ENCODE results near the gene AP3B1.

Gene AP3B1

DNA sequence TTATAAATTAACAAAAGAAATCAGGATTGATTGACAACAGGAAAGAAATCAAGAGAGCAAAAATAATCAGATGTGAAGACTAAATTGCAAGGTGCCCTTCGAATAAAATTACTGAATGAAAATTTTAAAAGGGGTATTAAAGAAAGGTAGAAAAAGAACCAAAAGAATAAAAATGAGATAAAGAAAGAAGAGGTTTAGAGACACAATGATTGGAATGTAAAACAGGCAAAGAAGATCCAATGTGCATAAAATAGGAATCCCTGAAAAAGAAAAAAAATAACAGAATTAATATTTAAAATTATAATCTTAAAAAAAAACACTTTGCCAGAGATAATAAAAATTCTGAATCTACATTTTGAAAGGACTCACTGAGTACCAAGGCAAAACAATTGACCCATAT, 73.0 kb downstream of the AP3B1 start:
- no peak overlapping the region for H3K4me3 ChIP-seq (replicated peaks; ENCODE audit: insufficient read depth, low read length)
- DNase-seq (ENCODE audit: low read depth in 1 of 2, low spot score in 1 of 2), result no peak
- TF ChIP-seq, protein P1, sequence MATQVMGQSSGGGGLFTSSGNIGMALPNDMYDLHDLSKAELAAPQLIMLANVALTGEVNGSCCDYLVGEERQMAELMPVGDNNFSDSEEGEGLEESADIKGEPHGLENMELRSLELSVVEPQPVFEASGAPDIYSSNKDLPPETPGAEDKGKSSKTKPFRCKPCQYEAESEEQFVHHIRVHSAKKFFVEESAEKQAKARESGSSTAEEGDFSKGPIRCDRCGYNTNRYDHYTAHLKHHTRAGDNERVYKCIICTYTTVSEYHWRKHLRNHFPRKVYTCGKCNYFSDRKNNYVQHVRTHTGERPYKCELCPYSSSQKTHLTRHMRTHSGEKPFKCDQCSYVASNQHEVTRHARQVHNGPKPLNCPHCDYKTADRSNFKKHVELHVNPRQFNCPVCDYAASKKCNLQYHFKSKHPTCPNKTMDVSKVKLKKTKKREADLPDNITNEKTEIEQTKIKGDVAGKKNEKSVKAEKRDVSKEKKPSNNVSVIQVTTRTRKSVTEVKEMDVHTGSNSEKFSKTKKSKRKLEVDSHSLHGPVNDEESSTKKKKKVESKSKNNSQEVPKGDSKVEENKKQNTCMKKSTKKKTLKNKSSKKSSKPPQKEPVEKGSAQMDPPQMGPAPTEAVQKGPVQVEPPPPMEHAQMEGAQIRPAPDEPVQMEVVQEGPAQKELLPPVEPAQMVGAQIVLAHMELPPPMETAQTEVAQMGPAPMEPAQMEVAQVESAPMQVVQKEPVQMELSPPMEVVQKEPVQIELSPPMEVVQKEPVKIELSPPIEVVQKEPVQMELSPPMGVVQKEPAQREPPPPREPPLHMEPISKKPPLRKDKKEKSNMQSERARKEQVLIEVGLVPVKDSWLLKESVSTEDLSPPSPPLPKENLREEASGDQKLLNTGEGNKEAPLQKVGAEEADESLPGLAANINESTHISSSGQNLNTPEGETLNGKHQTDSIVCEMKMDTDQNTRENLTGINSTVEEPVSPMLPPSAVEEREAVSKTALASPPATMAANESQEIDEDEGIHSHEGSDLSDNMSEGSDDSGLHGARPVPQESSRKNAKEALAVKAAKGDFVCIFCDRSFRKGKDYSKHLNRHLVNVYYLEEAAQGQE (IDR thresholded peaks at IDR 0.05; ENCODE audit: insufficient replicate concordance, low read depth), result no peak
- TF ChIP-seq POLR2AphosphoS5 (IDR thresholded peaks at IDR 0.05; ENCODE audit: low read depth), result no peak
- TF ChIP-seq SPI1 (IDR thresholded peaks at IDR 0.05; ENCODE audit: borderline replicate concordance, low read depth), result no peak
- no peak for TF ChIP-seq GABPA (IDR thresholded peaks at IDR 0.05; ENCODE audit: low read depth)
- TF ChIP-seq, protein P2, sequence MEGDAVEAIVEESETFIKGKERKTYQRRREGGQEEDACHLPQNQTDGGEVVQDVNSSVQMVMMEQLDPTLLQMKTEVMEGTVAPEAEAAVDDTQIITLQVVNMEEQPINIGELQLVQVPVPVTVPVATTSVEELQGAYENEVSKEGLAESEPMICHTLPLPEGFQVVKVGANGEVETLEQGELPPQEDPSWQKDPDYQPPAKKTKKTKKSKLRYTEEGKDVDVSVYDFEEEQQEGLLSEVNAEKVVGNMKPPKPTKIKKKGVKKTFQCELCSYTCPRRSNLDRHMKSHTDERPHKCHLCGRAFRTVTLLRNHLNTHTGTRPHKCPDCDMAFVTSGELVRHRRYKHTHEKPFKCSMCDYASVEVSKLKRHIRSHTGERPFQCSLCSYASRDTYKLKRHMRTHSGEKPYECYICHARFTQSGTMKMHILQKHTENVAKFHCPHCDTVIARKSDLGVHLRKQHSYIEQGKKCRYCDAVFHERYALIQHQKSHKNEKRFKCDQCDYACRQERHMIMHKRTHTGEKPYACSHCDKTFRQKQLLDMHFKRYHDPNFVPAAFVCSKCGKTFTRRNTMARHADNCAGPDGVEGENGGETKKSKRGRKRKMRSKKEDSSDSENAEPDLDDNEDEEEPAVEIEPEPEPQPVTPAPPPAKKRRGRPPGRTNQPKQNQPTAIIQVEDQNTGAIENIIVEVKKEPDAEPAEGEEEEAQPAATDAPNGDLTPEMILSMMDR (IDR thresholded peaks at IDR 0.05; ENCODE audit: insufficient read depth, low read length), result no peak
- H3K27ac ChIP-seq (replicated peaks), result no peak overlapping the region
- no peaks in the 10 kb centered on the region for H3K27me3 ChIP-seq (ENCODE audit: insufficient read depth, poor library complexity, severe bottlenecking)

DNA sequence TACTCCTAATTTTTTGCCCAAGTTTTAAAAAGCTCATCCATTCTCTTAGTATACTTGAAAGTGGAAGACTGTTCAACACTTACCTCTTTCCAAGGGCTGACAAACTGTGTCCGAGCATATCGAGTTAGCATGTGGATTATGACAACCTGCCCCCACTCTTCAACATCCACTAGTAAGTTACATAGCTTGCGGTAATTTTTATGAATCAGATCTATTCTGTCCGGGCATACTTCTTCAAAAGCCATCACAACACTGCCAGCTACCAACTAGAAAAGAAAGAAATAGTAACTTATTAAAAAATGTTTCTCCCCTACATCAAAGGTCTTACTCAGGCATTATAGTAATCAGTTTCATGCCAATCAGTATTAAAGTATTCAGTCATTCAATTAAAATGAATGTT, 78.5 kb downstream of the AP3B1 start:
- H3K27me3 ChIP-seq (ENCODE audit: insufficient read depth, poor library complexity, severe bottlenecking), result no peaks in the 10 kb centered on the region
- DNase-seq (ENCODE audit: low read depth in 1 of 2, low spot score in 1 of 2), result no peak
- H3K27ac ChIP-seq (replicated peaks), result no peak overlapping the region
- TF ChIP-seq POLR2AphosphoS5 (IDR thresholded peaks at IDR 0.05; ENCODE audit: low read depth), result no peak
- no peak overlapping the region for H3K4me3 ChIP-seq (replicated peaks; ENCODE audit: insufficient read depth, low read length)

DNA sequence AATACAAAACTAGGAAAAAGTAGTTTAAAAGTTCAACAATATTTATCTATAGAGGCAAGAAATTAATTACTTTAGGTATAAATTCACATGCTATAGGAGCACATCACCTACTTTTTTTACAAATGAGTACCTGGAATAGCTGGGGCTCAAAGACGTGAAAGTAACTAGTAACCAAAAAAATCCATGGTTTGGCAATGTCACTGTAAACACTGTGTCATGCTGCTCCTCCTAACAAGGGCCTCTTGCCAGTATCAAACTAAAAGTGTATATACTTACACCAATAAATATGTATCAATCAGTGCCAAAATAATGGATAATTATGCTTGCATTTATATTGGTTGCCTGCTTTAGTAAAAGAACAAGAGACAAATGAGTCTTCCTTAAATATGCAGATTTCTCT, 78.9 kb downstream of the AP3B1 start:
- TF ChIP-seq, protein P1 (IDR thresholded peaks at IDR 0.05; ENCODE audit: insufficient replicate concordance, low read depth), result no peak
- TF ChIP-seq GABPA (IDR thresholded peaks at IDR 0.05; ENCODE audit: low read depth) (no peak), SPI1 (IDR thresholded peaks at IDR 0.05; ENCODE audit: borderline replicate concordance, low read depth) (no peak), POLR2AphosphoS5 (IDR thresholded peaks at IDR 0.05; ENCODE audit: low read depth) (no peak)
- TF ChIP-seq, protein P2 (IDR thresholded peaks at IDR 0.05; ENCODE audit: insufficient read depth, low read length), result no peak
- Histone ChIP-seq H3K27ac (replicated peaks) (no peak overlapping the region), H3K27me3 (ENCODE audit: insufficient read depth, poor library complexity, severe bottlenecking) (no peaks in the 10 kb centered on the region), H3K4me3 (replicated peaks; ENCODE audit: insufficient read depth, low read length) (no peak overlapping the region)
- no peak for DNase-seq (ENCODE audit: low read depth in 1 of 2, low spot score in 1 of 2)

DNA sequence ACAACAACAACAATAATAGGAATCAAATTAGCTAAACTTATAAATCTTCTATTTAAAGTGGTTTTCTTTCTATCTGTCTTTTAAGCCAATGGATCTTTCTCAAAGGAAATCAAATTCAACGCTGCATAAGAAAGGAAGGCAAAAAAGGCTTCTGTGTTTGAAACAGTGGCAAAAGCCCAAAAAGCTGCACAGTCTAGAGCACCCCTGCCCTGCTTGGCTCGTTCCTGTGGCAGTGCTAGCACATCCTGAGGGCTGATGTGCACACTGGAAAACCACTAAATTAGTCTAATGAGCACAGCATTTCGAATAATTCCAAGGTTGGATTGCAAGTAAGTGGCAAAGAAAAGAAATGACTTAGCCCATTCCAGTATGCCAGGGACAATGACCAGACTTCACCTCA, 80.7 kb downstream of the AP3B1 start:
- H3K27ac ChIP-seq (replicated peaks), result no peak overlapping the region
- TF ChIP-seq, protein P2 (IDR thresholded peaks at IDR 0.05; ENCODE audit: insufficient read depth, low read length), result no peak
- TF ChIP-seq GABPA (IDR thresholded peaks at IDR 0.05; ENCODE audit: low read depth) (no peak), POLR2AphosphoS5 (IDR thresholded peaks at IDR 0.05; ENCODE audit: low read depth) (no peak), SPI1 (IDR thresholded peaks at IDR 0.05; ENCODE audit: borderline replicate concordance, low read depth) (no peak)
- TF ChIP-seq, protein P1 (IDR thresholded peaks at IDR 0.05; ENCODE audit: insufficient replicate concordance, low read depth), result no peak

More for the DNA sequence above, 80.7 kb downstream of the AP3B1 start:
- DNase-seq (ENCODE audit: low read depth in 1 of 2, low spot score in 1 of 2), result no peak
- Histone ChIP-seq H3K27me3 (ENCODE audit: insufficient read depth, poor library complexity, severe bottlenecking) (no peaks in the 10 kb centered on the region), H3K4me3 (replicated peaks; ENCODE audit: insufficient read depth, low read length) (no peak overlapping the region)
